ENCODE results near the gene LRRC37B. TPM values are rescaled to one million over a fixed set of nuclear protein-coding genes. Genes with fewer than 3 reads are reported as not detected.
"Not testable (repeated sequence)": the region's sequence is repeated elsewhere in the genome, so short reads cannot be mapped to it uniquely, and the experiment has no call there.

Gene LRRC37B
- total RNA-seq (ENCODE audit: low replicate concordance) = 35.2 and 49.4 TPM in 2 replicates

DNA sequence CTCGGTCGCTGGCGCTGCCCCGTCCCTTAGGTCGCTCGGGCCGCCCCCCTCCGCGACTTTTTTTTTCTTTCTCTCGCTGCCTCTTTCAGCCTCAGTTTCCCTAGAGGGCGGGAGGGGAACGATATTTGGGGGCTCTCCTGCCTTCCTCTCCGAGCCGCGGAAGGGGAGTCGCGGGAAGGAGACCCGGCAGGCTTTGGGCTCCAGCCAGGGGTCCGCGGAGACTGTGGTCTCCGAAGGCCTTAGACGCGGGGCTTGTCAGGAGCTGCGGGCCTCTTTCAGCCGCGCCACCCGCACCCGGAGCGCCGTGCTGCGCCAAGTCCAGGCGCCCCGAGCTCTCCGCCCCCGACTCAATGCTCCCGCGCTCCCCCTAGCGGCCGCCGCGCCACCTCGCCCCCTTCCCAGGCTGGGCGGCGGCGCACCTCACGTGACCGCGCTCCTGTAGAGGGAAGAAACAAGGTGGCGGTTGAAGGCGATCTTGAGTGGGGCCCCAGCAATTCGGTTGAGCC lies at the start of gene LRRC37B:
Gene LRRC37B (plus strand): TSS at position 427 of the 506 bp plus-strand sequence. CDS start 14,010 bp downstream, outside the sequence.
- Histone ChIP-seq H3F3A (ENCODE audit: low read depth) (peaks cover 28% of the 10 kb centered on the region), H3K79me2 (ENCODE audit: low read depth) (peaks cover 44% of the 10 kb centered on the region), H3K4me1 (peaks cover 9% of the 10 kb centered on the region), H4K20me1 (ENCODE audit: low read depth) (peaks cover 14% of the 10 kb centered on the region), H3K4me3 (peak within 1 kb of the TSS; percentile 96), H3K9ac (peak within 1 kb of the TSS; percentile 50), H3K36me3 (no peaks in the 10 kb centered on the region), H2AFZ (replicated peaks) (peak within 1 kb of the TSS; percentile 99), H3K27ac (peak within 1 kb of the TSS; percentile 75), H3K27me3 (peaks cover 17% of the 10 kb centered on the region), H3K9me3 (ENCODE audit: low read depth) (no peaks in the 10 kb centered on the region), H3K4me2 (peak within 1 kb of the TSS; percentile 94)
- peaks cover 8% of the 10 kb centered on the region for H3K36me3 Mint-ChIP-seq
- peak; percentile 91 for DNase-seq (ENCODE audit: low spot score)
- H3K9me3 Mint-ChIP-seq = peaks cover under 1% of the 10 kb centered on the region
- peaks cover 2% of the 10 kb centered on the region for H3K27me3 Mint-ChIP-seq (ENCODE audit: insufficient read depth, low read depth)
- TF ChIP-seq EZH2 (IDR thresholded peaks at IDR 0.05) = no peak
- TF ChIP-seq CTCF (IDR thresholded peaks at IDR 0.05) = peak; percentile 91
- peak within 1 kb of the TSS; percentile 91 for H3K4me3 Mint-ChIP-seq
- peaks cover 15% of the 10 kb centered on the region for H3K4me1 Mint-ChIP-seq
- peak within 1 kb of the TSS; percentile 24 for H3K27ac Mint-ChIP-seq

- H3K79me2 ChIP-seq (ENCODE audit: low read depth) = peaks cover 81% of the 10 kb centered on the region
- H3K36me3 ChIP-seq = not testable (repeated sequence)
These were observed 43.1 kb upstream of the LRRC37B start for GRCh38 chr17:31964131-31964530.

DNA sequence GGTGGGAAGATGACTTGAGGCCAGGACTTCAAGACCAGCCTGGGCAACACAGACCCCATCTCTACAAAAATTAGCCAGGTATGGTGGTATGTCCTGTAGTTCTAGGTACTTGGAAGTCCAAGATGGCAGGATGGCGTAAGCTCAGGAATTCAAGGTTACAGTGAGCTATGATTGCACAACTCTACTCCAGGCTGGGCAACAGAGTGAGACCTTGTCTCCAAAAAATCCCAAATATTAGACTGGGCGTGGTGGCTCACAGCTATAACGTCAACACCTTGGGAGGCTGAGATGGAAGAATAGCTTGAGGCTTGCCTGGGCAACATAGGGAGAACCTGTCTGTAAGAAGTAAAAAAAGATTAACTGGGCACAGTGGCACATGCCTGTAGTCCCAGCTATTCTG lies 39.5 kb upstream of the LRRC37B start:
- H3K4me1 Mint-ChIP-seq = no peaks in the 10 kb centered on the region
- Histone ChIP-seq H3K4me1 (no peaks in the 10 kb centered on the region), H3F3A (ENCODE audit: low read depth) (no peaks in the 10 kb centered on the region), H3K36me3 (peaks cover 9% of the 10 kb centered on the region), H3K27ac (no peak overlapping the region), H2AFZ (replicated peaks) (no peak overlapping the region), H3K9me3 (ENCODE audit: low read depth) (no peaks in the 10 kb centered on the region), H3K79me2 (ENCODE audit: low read depth) (peaks cover 50% of the 10 kb centered on the region), H3K27me3 (no peaks in the 10 kb centered on the region), H3K4me2 (no peak overlapping the region), H3K4me3 (no peak overlapping the region), H4K20me1 (ENCODE audit: low read depth) (peaks cover 16% of the 10 kb centered on the region), H3K9ac (no peak overlapping the region)
- no peaks in the 10 kb centered on the region for H3K9me3 Mint-ChIP-seq
- no peak overlapping the region for H3K27ac Mint-ChIP-seq
- no peaks in the 10 kb centered on the region for H3K27me3 Mint-ChIP-seq (ENCODE audit: insufficient read depth, low read depth)
- no peak for DNase-seq (ENCODE audit: low spot score)
- H3K4me3 Mint-ChIP-seq = no peak overlapping the region
- peaks cover 15% of the 10 kb centered on the region for H3K36me3 Mint-ChIP-seq
- no peak for TF ChIP-seq CTCF (IDR thresholded peaks at IDR 0.05)
- no peak for TF ChIP-seq EZH2 (IDR thresholded peaks at IDR 0.05)
- no peak for TF ChIP-seq EZH2phosphoT487 (IDR thresholded peaks at IDR 0.05)

More at GRCh38 chr17:31964131-31964530, 43.1 kb upstream of the LRRC37B start:
- not testable (repeated sequence) for H3K4me2 ChIP-seq; H3K27ac ChIP-seq; H3K4me1 Mint-ChIP-seq; H2AFZ ChIP-seq (replicated peaks); H3K9me3 ChIP-seq (ENCODE audit: low read depth); H3F3A ChIP-seq (ENCODE audit: low read depth); H3K4me3 Mint-ChIP-seq; H3K9ac ChIP-seq; H3K27ac Mint-ChIP-seq; H3K27me3 ChIP-seq; H3K4me3 ChIP-seq; DNase-seq (ENCODE audit: low spot score); H3K9me3 Mint-ChIP-seq; H3K4me1 ChIP-seq; H3K27me3 Mint-ChIP-seq (ENCODE audit: insufficient read depth, low read depth)
- peaks cover 32% of the 10 kb centered on the region for H4K20me1 ChIP-seq (ENCODE audit: low read depth)
- peaks cover 20% of the 10 kb centered on the region for H3K36me3 Mint-ChIP-seq

GRCh38 chr17:31970416-31970815 lies 36.8 kb upstream of the LRRC37B start:
- H4K20me1 ChIP-seq (ENCODE audit: low read depth); DNase-seq (ENCODE audit: low spot score); H3K4me1 Mint-ChIP-seq; H3K27ac Mint-ChIP-seq; H3K9me3 Mint-ChIP-seq; H3K27me3 Mint-ChIP-seq (ENCODE audit: insufficient read depth, low read depth); H2AFZ ChIP-seq (replicated peaks); H3K4me3 ChIP-seq; H3K4me1 ChIP-seq; H3K27me3 ChIP-seq; H3K4me3 Mint-ChIP-seq; H3K9me3 ChIP-seq (ENCODE audit: low read depth); H3K9ac ChIP-seq; H3K4me2 ChIP-seq; H3F3A ChIP-seq (ENCODE audit: low read depth): not testable (repeated sequence)
- peaks cover 24% of the 10 kb centered on the region for H3K79me2 ChIP-seq (ENCODE audit: low read depth)
- peaks cover 17% of the 10 kb centered on the region for H3K36me3 ChIP-seq
- peaks cover 11% of the 10 kb centered on the region for H3K36me3 Mint-ChIP-seq
- H3K27ac ChIP-seq = peak overlapping the region; percentile 6

- H3K36me3 Mint-ChIP-seq = peaks cover 13% of the 10 kb centered on the region
- not testable (repeated sequence) for H3K9me3 Mint-ChIP-seq; H4K20me1 ChIP-seq (ENCODE audit: low read depth); H3K4me1 ChIP-seq; H3K27ac ChIP-seq; H3K27ac Mint-ChIP-seq; H3K27me3 ChIP-seq; H3K4me3 ChIP-seq; H3K4me1 Mint-ChIP-seq; H3K4me2 ChIP-seq; H3F3A ChIP-seq (ENCODE audit: low read depth); H3K4me3 Mint-ChIP-seq; H3K9ac ChIP-seq; H3K9me3 ChIP-seq (ENCODE audit: low read depth); DNase-seq (ENCODE audit: low spot score); H3K79me2 ChIP-seq (ENCODE audit: low read depth); H2AFZ ChIP-seq (replicated peaks); H3K27me3 Mint-ChIP-seq (ENCODE audit: insufficient read depth, low read depth)
- H3K36me3 ChIP-seq = peaks cover 32% of the 10 kb centered on the region
These were observed 32.7 kb upstream of the LRRC37B start for GRCh38 chr17:31974269-31975071.

- DNase-seq (ENCODE audit: low spot score) = not testable (repeated sequence)
These were observed 31.8 kb upstream of the LRRC37B start for GRCh38 chr17:31975391-31975790.

More at GRCh38 chr17:31975391-31975790, 31.8 kb upstream of the LRRC37B start:
- not testable (repeated sequence) for H3K9me3 ChIP-seq (ENCODE audit: low read depth); H3F3A ChIP-seq (ENCODE audit: low read depth); H3K27ac Mint-ChIP-seq; H3K4me3 Mint-ChIP-seq; H3K27me3 Mint-ChIP-seq (ENCODE audit: insufficient read depth, low read depth); H4K20me1 ChIP-seq (ENCODE audit: low read depth); H3K9me3 Mint-ChIP-seq; H3K27me3 ChIP-seq; H3K4me1 ChIP-seq; H3K4me2 ChIP-seq; H2AFZ ChIP-seq (replicated peaks); H3K9ac ChIP-seq; H3K79me2 ChIP-seq (ENCODE audit: low read depth); H3K4me1 Mint-ChIP-seq; H3K4me3 ChIP-seq; H3K27ac ChIP-seq
- H3K36me3 ChIP-seq = peaks cover 34% of the 10 kb centered on the region
- peaks cover 13% of the 10 kb centered on the region for H3K36me3 Mint-ChIP-seq
